HepG2 (cell line): Measurements from ENCODE around the gene SPAG7. TPM values are rescaled to one million over a fixed set of nuclear protein-coding genes. Genes with fewer than 3 reads are reported as not detected.
A peak's percentile ranks its signal among the peaks of the same experiment; 100 is the strongest.

Source experiments
- BRCA1 ChIP-seq: sonication (generic); formaldehyde crosslinking; IDR thresholded peaks from 2 replicates; pipeline ENCODE4 v1.4.0; 2020; ENCODE audit warnings: missing genetic modification reagents
- BRF2 ChIP-seq: sonication (generic); formaldehyde crosslinking; IDR thresholded peaks from 2 replicates; pipeline ENCODE4 v1.8.1; 2022; ENCODE audit warnings: mild to moderate bottlenecking, missing genetic modification reagents
- CEBPB ChIP-seq: IDR thresholded peaks from 2 replicates; pipeline ENCODE4 v1.6.1; 2011; ENCODE audit warnings: low read depth, low read length, improper control_type of control experiment, borderline replicate concordance
- DNMT1 ChIP-seq: sonication (generic); formaldehyde crosslinking; IDR thresholded peaks from 2 replicates; pipeline ENCODE4 v1.5.1; 2020; ENCODE audit warnings: mild to moderate bottlenecking, missing genetic modification reagents
- GFI1 ChIP-seq: sonication (generic); formaldehyde crosslinking; IDR thresholded peaks from 2 replicates; pipeline ENCODE4 v1.5.0; 2020; ENCODE audit warnings: missing genetic modification reagents, mild to moderate bottlenecking, borderline replicate concordance
- LBX2 ChIP-seq: sonication (generic); formaldehyde crosslinking; IDR thresholded peaks from 2 replicates; pipeline ENCODE4 v1.5.0; 2020; ENCODE audit warnings: missing genetic modification reagents, mild to moderate bottlenecking, borderline replicate concordance
- MAFG ChIP-seq: sonication (generic); formaldehyde crosslinking; IDR thresholded peaks from 2 replicates; pipeline ENCODE4 v1.5.1; 2020; ENCODE audit warnings: mild to moderate bottlenecking, missing genetic modification reagents
- NR0B2 ChIP-seq: sonication (generic); formaldehyde crosslinking; IDR thresholded peaks from 2 replicates; pipeline ENCODE4 v1.4.0; 2020; ENCODE audit warnings: mild to moderate bottlenecking, missing genetic modification reagents
- NRL ChIP-seq: sonication (generic); formaldehyde crosslinking; IDR thresholded peaks from 2 replicates; pipeline ENCODE4 v1.5.0; 2020; ENCODE audit warnings: missing genetic modification reagents, mild to moderate bottlenecking, moderate library complexity, borderline replicate concordance
- PAXIP1 ChIP-seq: sonication (generic); formaldehyde crosslinking; conservative IDR thresholded peaks from 2 replicates; pipeline ENCODE4 v1.4.0; 2020; ENCODE audit warnings: mild to moderate bottlenecking, missing genetic modification reagents, moderate library complexity
- SP5 ChIP-seq: IDR thresholded peaks from 2 replicates; pipeline ENCODE4 v1.6.1; 2016; ENCODE audit warnings: low read depth, borderline replicate concordance
- TFDP1 ChIP-seq: IDR thresholded peaks from 2 replicates; pipeline ENCODE4 v1.6.1; 2016; ENCODE audit warnings: missing compliant biosample characterization, missing genetic modification reagents, borderline replicate concordance
- ZFYVE20 ChIP-seq: sonication (generic); formaldehyde crosslinking; IDR thresholded peaks from 2 replicates; pipeline ENCODE4 v1.8.0; 2023; ENCODE audit warnings: low read depth, mild to moderate bottlenecking, moderate library complexity, missing genetic modification reagents, borderline replicate concordance
- ZNF138 ChIP-seq: sonication (generic); formaldehyde crosslinking; IDR thresholded peaks from 2 replicates; pipeline ENCODE4 v1.5.0; 2020; ENCODE audit warnings: mild to moderate bottlenecking, low read depth, missing genetic modification reagents
- ZNF232 ChIP-seq: sonication (generic); formaldehyde crosslinking; IDR thresholded peaks from 2 replicates; pipeline ENCODE4 v1.4.0; 2020; ENCODE audit warnings: missing genetic modification reagents, borderline replicate concordance
- ZNF264 ChIP-seq: sonication (generic); formaldehyde crosslinking; IDR thresholded peaks from 2 replicates; pipeline ENCODE4 v1.4.0; 2020; ENCODE audit warnings: missing genetic modification reagents
- ZNF280B ChIP-seq: sonication (generic); formaldehyde crosslinking; IDR thresholded peaks from 2 replicates; pipeline ENCODE4 v1.5.0; 2020; ENCODE audit warnings: missing genetic modification reagents, mild to moderate bottlenecking, borderline replicate concordance
- ZNF703 ChIP-seq: sonication (generic); formaldehyde crosslinking; IDR thresholded peaks from 2 replicates; pipeline ENCODE4 v1.5.1; 2020; ENCODE audit warnings: missing genetic modification reagents, mild to moderate bottlenecking, moderate library complexity, borderline replicate concordance
- ZSCAN9 ChIP-seq: IDR thresholded peaks from 2 replicates; pipeline ENCODE4 v1.6.1; 2016; ENCODE audit warnings: borderline replicate concordance
- polyA plus RNA-seq, 8 experiments: library from polyadenylated mRNA; depleted of rRNA in 3 of 8; stranded (reverse) in 7 of 8; unstranded in 1 of 8; fragments of >200 nt; fragmentation: Illumina TruSeq in 4 of 8; extraction: Trizol in 4 of 8; gene quantifications; 2 replicates each; pipeline versions ENCODE4 v1.2.1 to v1.2.3, GENCODE V29; 2011 to 2016; ENCODE audit warnings: low read depth in 4 of 8, missing spikeins in 1 of 8, mixed read lengths in 1 of 8; ENCODE audit not compliant: insufficient read depth in 1 of 8
- total RNA-seq, 5 experiments: library from RNA; depleted of rRNA; stranded (reverse); fragments of >200 nt; fragmentation: Illumina TruSeq; extraction: Trizol; gene quantifications; 2 replicates each; pipeline ENCODE4 v1.2.3, GENCODE V29; 2016; ENCODE audit warnings: low read depth in 1 of 5

The SPAG7 gene
- total and polyA plus RNA-seq, 2 of the 13 experiments (the other 11 are each of a cell fraction or from before 2014, with no cell fraction given), result 51.0 to 59.0 TPM

GRCh38 chr17:4948166-4948930 is 19.3 kb downstream of the SPAG7 start, which contains the start of gene PFN1 (continued):
- TF ChIP-seq PAXIP1, result peak; percentile 43
- peak; percentile 33; the same call in 1 of the 2 replicates for TF ChIP-seq ZNF280B
- TF ChIP-seq DNMT1 (CRISPR knock-in tag), result peak; percentile 21; the same call in 1 of the 2 replicates
- peak; percentile 49; the same call in 1 of the 2 replicates for TF ChIP-seq ZNF264 (CRISPR knock-in tag)
- 0 out of 2 replicates have a peak, but pooled peaks have one; percentile 9 for TF ChIP-seq TFDP1
- peak; percentile 83 for TF ChIP-seq SP5 (CRISPR knock-in tag)
- no peak for TF ChIP-seq ZFYVE20 (CRISPR knock-in tag)
- TF ChIP-seq BRF2 (CRISPR knock-in tag), result no peak
- 0 out of 2 replicates have a peak, but pooled peaks have one; percentile 13 for TF ChIP-seq LBX2
- peak; percentile 89 for TF ChIP-seq CEBPB
- TF ChIP-seq BRCA1 (CRISPR knock-in tag), result 0 out of 2 replicates have a peak, but pooled peaks have one; percentile 51
- peak; percentile 36; the same call in 1 of the 2 replicates for TF ChIP-seq ZNF138 (CRISPR knock-in tag)
- TF ChIP-seq ZSCAN9, result no peak; the same call in 1 of the 2 replicates
- no peak for TF ChIP-seq ZNF232 (CRISPR knock-in tag)
- TF ChIP-seq GFI1, result 0 out of 2 replicates have a peak, but pooled peaks have one; percentile 17
- TF ChIP-seq NRL, result peak; percentile 54
- no peak; the same call in 1 of the 2 replicates for TF ChIP-seq NR0B2 (CRISPR knock-in tag)
- TF ChIP-seq MAFG (CRISPR knock-in tag), result no peak
- TF ChIP-seq ZNF703 (CRISPR knock-in tag), result no peak
